Limb (tissue), 2 donors: ENCODE measurements around the gene SLC39A1.

Experiments
- DNase-seq, 2 donors: peaks; one replicate each; pipeline ENCODE4 v3.0.0-alpha.2; 2016; ENCODE audit errors: extremely low spot score in 2 of 2

The SLC39A1 gene

GRCh38 chr1:153953859-153954365 lies 9.4 kb downstream of the SLC39A1 start:
- no peak for DNase-seq

GRCh38 chr1:153951801-153952200 lies 11.5 kb downstream of the SLC39A1 start:
- DNase-seq, result no peak

GRCh38 chr1:153951183-153951582 lies 12.2 kb downstream of the SLC39A1 start:
- no peak for DNase-seq

- DNase-seq, result peak; percentile 84 to 90
Measured at GRCh38 chr1:153946622-153947241, 16.6 kb downstream of the SLC39A1 start, which contains the start of gene DENND4B. Gene DENND4B, minus strand, starts transcription at chr1:153946718. Its CDS starts 2,344 bp downstream, at chr1:153944374.

- peak; percentile 41 to 78 for DNase-seq
Measured at GRCh38 chr1:153945795-153946621, 17.3 kb downstream of the SLC39A1 start.

GRCh38 chr1:153945131-153945794 lies 18.1 kb downstream of the SLC39A1 start:
- DNase-seq, result no peak

GRCh38 chr1:153944827-153945117 lies 18.6 kb downstream of the SLC39A1 start:
- DNase-seq, result no peak

- no peak for DNase-seq
Measured at GRCh38 chr1:153944005-153944826, 19.1 kb downstream of the SLC39A1 start.

- no peak for DNase-seq
Measured at GRCh38 chr1:153942766-153943549, 20.4 kb downstream of the SLC39A1 start.

GRCh38 chr1:153941826-153942725 lies 21.3 kb downstream of the SLC39A1 start:
- no peak for DNase-seq

GRCh38 chr1:153940756-153941155 lies 22.6 kb downstream of the SLC39A1 start:
- DNase-seq, result no peak

- DNase-seq, result no peak
Measured at GRCh38 chr1:153939476-153939875, 23.9 kb downstream of the SLC39A1 start.

- DNase-seq, result no peak
Measured at GRCh38 chr1:153938996-153939395, 24.3 kb downstream of the SLC39A1 start.

- DNase-seq, result no peak
Measured at GRCh38 chr1:153937331-153937730, 26.0 kb downstream of the SLC39A1 start.

GRCh38 chr1:153936011-153936802 lies 27.1 kb downstream of the SLC39A1 start:
- DNase-seq, result no peak

- no peak for DNase-seq
Measured at GRCh38 chr1:153934746-153935145, 28.6 kb downstream of the SLC39A1 start.

- DNase-seq, result no peak
Measured at GRCh38 chr1:153933955-153934354, 29.4 kb downstream of the SLC39A1 start.

GRCh38 chr1:153933430-153933829 lies 29.9 kb downstream of the SLC39A1 start:
- DNase-seq, result no peak
